Body of pancreas (tissue), 4 donors: ENCODE measurements around the gene MRPL34.

Experiments used
- POLR2A ChIP-seq, 3 donors: fragments of 450-650 bp; IDR thresholded peaks; one replicate each; pipeline ENCODE4 v1.6.1; 2016; ENCODE audit warnings: antibody characterized with exemption in 3 of 3, mild to moderate bottlenecking in 2 of 3
- TF ChIP-seq, protein P1 (sequence below), 7 experiments: fragments of 450-650 bp in 4 of 7; fragments of 200-600 bp in 3 of 7; sonication (generic) in 3 of 7; IDR thresholded peaks; one replicate each; pipeline ENCODE4 v1.5.1; 2016 to 2019; ENCODE audit warnings: antibody characterized with exemption in 7 of 7

DNA sequence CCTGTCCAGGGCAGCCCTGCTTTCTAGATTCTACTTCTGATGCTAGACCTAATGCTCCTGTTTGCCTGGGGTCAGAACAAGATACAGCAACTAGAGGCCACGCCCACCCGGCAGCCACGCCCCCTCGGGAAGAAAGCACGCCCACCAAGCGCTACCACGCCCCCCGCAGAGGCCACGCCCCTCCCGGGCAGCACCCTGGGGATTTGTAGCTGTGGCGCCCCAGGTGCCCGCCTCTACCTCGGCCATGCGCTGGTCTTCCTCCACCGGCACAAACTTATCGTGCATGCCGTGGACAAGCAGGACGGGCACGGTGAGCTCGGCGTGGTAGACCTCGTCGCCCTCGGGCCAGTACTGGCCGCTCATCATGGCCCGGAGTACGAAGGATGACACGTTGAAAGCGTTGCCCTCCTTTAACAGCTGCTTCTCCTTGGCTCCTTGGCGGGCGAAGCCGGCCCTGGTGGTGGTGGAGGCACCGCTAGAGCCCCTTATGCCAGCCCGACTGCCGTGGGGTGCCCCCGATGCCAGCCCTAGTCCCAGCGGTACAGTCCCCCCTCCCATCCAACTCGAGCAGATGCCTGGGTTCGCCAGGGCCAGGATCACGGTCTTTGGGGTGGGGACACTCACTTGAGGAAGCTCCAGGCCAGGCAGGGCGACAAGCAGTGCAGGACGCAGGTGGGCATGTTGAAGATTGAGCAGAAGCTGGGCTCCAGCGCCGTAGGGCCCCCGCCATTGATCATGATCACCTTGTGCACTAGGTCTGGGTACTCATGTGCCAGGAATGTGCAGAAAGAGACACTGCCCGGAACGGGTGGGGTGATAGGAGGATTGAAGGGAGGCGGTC is 11.4 kb upstream of the MRPL34 start:
- no peak for TF ChIP-seq POLR2A (IDR thresholded peaks at IDR 0.05)
- TF ChIP-seq, protein P1, sequence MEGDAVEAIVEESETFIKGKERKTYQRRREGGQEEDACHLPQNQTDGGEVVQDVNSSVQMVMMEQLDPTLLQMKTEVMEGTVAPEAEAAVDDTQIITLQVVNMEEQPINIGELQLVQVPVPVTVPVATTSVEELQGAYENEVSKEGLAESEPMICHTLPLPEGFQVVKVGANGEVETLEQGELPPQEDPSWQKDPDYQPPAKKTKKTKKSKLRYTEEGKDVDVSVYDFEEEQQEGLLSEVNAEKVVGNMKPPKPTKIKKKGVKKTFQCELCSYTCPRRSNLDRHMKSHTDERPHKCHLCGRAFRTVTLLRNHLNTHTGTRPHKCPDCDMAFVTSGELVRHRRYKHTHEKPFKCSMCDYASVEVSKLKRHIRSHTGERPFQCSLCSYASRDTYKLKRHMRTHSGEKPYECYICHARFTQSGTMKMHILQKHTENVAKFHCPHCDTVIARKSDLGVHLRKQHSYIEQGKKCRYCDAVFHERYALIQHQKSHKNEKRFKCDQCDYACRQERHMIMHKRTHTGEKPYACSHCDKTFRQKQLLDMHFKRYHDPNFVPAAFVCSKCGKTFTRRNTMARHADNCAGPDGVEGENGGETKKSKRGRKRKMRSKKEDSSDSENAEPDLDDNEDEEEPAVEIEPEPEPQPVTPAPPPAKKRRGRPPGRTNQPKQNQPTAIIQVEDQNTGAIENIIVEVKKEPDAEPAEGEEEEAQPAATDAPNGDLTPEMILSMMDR (IDR thresholded peaks at IDR 0.05): no peak
